Chondrocyte (in vitro differentiated cells): ENCODE results near the gene XPNPEP2. TPM values are rescaled to one million over a fixed set of nuclear protein-coding genes. Genes with fewer than 3 reads are reported as not detected.

Experiments used
- DNase-seq: peaks from one replicate; pipeline ENCODE4 v3.0.0; 2021; ENCODE audit warnings: mixed read lengths, low spot score
- H3K27ac Mint-ChIP-seq: one replicate; pipeline ENCODE4 v1.8.0; 2021; ENCODE audit warnings: mild to moderate bottlenecking, moderate library complexity, mixed read lengths; ENCODE audit not compliant: unreplicated experiment
- H3K27me3 Mint-ChIP-seq: 2 replicates; pipeline ENCODE4 v1.8.0; 2021; ENCODE audit warnings: low read depth, mixed read lengths
- H3K36me3 Mint-ChIP-seq: 2 replicates; pipeline ENCODE4 v1.8.0; 2021; ENCODE audit warnings: low read depth, mixed read lengths
- H3K4me1 Mint-ChIP-seq: 2 replicates; pipeline ENCODE4 v1.8.0; 2021; ENCODE audit warnings: low read depth, mild to moderate bottlenecking, mixed read lengths
- H3K4me3 Mint-ChIP-seq: one replicate; pipeline ENCODE4 v1.8.0; 2021; ENCODE audit warnings: mild to moderate bottlenecking, moderate library complexity, mixed read lengths; ENCODE audit not compliant: unreplicated experiment
- H3K9me3 Mint-ChIP-seq: 2 replicates; pipeline ENCODE4 v1.8.0; 2021; ENCODE audit warnings: low read depth, mixed read lengths
- CTCF ChIP-seq: fragments of 200-600 bp; sonication (generic); IDR thresholded peaks from 2 replicates; pipeline ENCODE4 v1.5.0; 2021; ENCODE audit warnings: antibody characterized with exemption, mild to moderate bottlenecking, moderate library complexity
- total RNA-seq: library from RNA; stranded (reverse); gene quantifications from 3 replicates; pipeline ENCODE4 v1.2.1, GENCODE V29; 2021

XPNPEP2 gene
- total RNA-seq, 1 donor from 2014 or later: not detected

- Mint-ChIP-seq H3K9me3 (no peaks in the 10 kb centered on the region), H3K4me3 (no peak overlapping the region), H3K4me1 (no peaks in the 10 kb centered on the region), H3K36me3 (no peaks in the 10 kb centered on the region), H3K27me3 (no peaks in the 10 kb centered on the region), H3K27ac (no peak overlapping the region)
- no peak for DNase-seq
- no peak for TF ChIP-seq CTCF
Measured at GRCh38 chrX:129798456-129798855, 59.7 kb downstream of the XPNPEP2 start.

GRCh38 chrX:129798888-129799287 lies 60.1 kb downstream of the XPNPEP2 start:
- no peak overlapping the region for H3K27ac Mint-ChIP-seq
- H3K36me3 Mint-ChIP-seq: no peaks in the 10 kb centered on the region
- TF ChIP-seq CTCF: no peak
- H3K9me3 Mint-ChIP-seq: no peaks in the 10 kb centered on the region
- H3K4me3 Mint-ChIP-seq: no peak overlapping the region
- no peak for DNase-seq
- H3K27me3 Mint-ChIP-seq: no peaks in the 10 kb centered on the region
- H3K4me1 Mint-ChIP-seq: no peaks in the 10 kb centered on the region

GRCh38 chrX:129800186-129800585 lies 61.4 kb downstream of the XPNPEP2 start:
- no peak overlapping the region for H3K4me3 Mint-ChIP-seq
- no peaks in the 10 kb centered on the region for H3K9me3 Mint-ChIP-seq
- TF ChIP-seq CTCF: no peak
- no peaks in the 10 kb centered on the region for H3K27me3 Mint-ChIP-seq
- no peak for DNase-seq
- no peaks in the 10 kb centered on the region for H3K4me1 Mint-ChIP-seq
- H3K36me3 Mint-ChIP-seq: peaks cover 2% of the 10 kb centered on the region
- H3K27ac Mint-ChIP-seq: no peak overlapping the region

GRCh38 chrX:129802863-129803262 lies 64.1 kb downstream of the XPNPEP2 start:
- H3K27me3 Mint-ChIP-seq: no peaks in the 10 kb centered on the region

GRCh38 chrX:129804806-129805205 lies 66.0 kb downstream of the XPNPEP2 start:
- H3K36me3 Mint-ChIP-seq: peaks cover 17% of the 10 kb centered on the region
- no peak for TF ChIP-seq CTCF
- no peaks in the 10 kb centered on the region for H3K4me1 Mint-ChIP-seq
- H3K4me3 Mint-ChIP-seq: no peak overlapping the region
- H3K27me3 Mint-ChIP-seq: no peaks in the 10 kb centered on the region
- H3K27ac Mint-ChIP-seq: no peak overlapping the region
- no peak for DNase-seq
- H3K9me3 Mint-ChIP-seq: peaks cover 10% of the 10 kb centered on the region

More at GRCh38 chrX:129802863-129803262, 64.1 kb downstream of the XPNPEP2 start:
- H3K36me3 Mint-ChIP-seq: peaks cover 4% of the 10 kb centered on the region
- TF ChIP-seq CTCF: no peak
- no peak overlapping the region for H3K27ac Mint-ChIP-seq
- DNase-seq: no peak
- H3K4me1 Mint-ChIP-seq: no peaks in the 10 kb centered on the region
- no peak overlapping the region for H3K4me3 Mint-ChIP-seq
- no peaks in the 10 kb centered on the region for H3K9me3 Mint-ChIP-seq
